ENCODE results near the gene NBEAL2.

- TF ChIP-seq CTCF (conservative IDR thresholded peaks at IDR 0.05; ENCODE audit: low read depth, low read length) (no peak), POLR2A (IDR thresholded peaks at IDR 0.05; ENCODE audit: low read depth, low read length) (no peak), MXI1 (IDR thresholded peaks at IDR 0.05; ENCODE audit: borderline replicate concordance, low read depth, low read length) (no peak)
These were observed 20.3 kb upstream of the NBEAL2 start for GRCh38 chr3:46959161-46959511.
